Measurements from ENCODE around the gene MRPL52. TPM values are rescaled to one million over a fixed set of nuclear protein-coding genes. Genes with fewer than 3 reads are reported as not detected.

Gene MRPL52
- total RNA-seq, 1 experiment from 2014 or later, result 134 TPM

DNA sequence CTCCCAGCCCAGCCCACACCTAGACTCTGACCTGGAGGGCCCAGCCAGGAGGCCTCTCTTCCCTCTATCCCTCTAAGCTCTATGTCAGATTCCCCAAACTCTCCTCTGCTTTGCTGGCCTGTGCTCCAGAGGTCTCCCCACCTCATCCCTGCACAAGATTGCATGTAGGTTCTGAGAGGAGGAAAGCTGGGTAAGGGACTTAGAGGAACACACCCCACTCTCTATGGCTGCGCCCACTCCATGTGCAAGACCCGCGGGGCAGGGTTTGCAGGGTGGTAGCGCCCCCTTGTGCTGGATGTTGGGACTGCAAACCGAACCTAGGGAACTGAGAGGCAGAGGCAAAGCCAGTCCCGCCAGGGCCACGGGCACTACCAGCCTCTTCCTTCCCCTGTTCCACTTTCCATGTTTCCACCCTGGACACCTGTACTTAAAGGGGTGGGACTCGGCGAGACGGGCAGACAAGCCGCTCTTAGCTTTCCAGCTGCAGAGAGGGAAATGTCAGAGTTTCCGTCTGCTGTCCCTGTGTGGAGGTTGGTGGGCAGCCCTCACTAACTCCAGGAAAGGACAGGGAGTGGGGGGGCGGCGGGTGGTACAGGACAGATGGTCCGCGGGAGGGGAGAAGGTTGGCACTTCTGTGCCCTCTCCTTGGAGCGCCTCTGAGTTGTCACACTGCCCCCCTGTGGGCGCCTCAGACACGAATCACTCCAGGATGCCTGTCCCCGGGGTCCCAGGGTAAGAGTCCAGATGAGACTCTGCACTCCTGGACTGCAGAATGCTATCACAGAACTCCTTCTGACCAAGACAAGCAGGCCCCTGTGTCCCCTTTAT, 23.5 kb downstream of the MRPL52 start:
- intact Hi-C loops (cut with micrococcal nuclease), result loop anchor here (1.0 to 2.0 kb wide), 5 partner anchors 30 to 296 kb away; partner anchors contain the start of gene OXA1L
- no peaks in the 10 kb centered on the region for H3K36me3 ChIP-seq (ENCODE audit: control insufficient read depth in 1 of 2, insufficient read depth in 2 of 2, low read length in 2 of 2)
- H2AFZ ChIP-seq (ENCODE audit: low read depth, low read length, poor library complexity, severe bottlenecking), result peak overlapping the region; percentile 95
- H3K27me3 ChIP-seq (ENCODE audit: insufficient read depth, low read length), result no peaks in the 10 kb centered on the region
- H3K9ac ChIP-seq (ENCODE audit: low read length), result peak overlapping the region; percentile 53
- H3K27ac ChIP-seq (ENCODE audit: low read depth, low read length), result peak overlapping the region; percentile 42; the same call in 1 of the 2 replicates
- peak overlapping the region; percentile 40 to 53 for H3K4me3 ChIP-seq (replicated peaks in 1 of 2; ENCODE audit: low read depth in 1 of 2, low read length in 2 of 2)
- H3K9me2 ChIP-seq (ENCODE audit: insufficient read depth), result no peaks in the 10 kb centered on the region
- H4K20me1 ChIP-seq (ENCODE audit: insufficient read depth), result no peaks in the 10 kb centered on the region
- ChIA-PET POLR2A (interaction anchor here (1.2 to 1.3 kb wide), 2 partner anchors 195 to 202 kb away, joined by 5 read pairs; no protein-coding TSS in a partner anchor), CTCF (interaction anchor here (0.6 to 5.6 kb wide), 19 partner anchors 10 to 293 kb away, joined by 3 to 41 read pairs (median 4); partner anchors contain the start of genes ACIN1, DAD1 and LRP10), RAD21 (ENCODE audit: low non-redundant PET in 1 of 2, low total read pairs in 2 of 2, uncharacterized antibody in 2 of 2, unreplicated experiment in 2 of 2) (interaction anchor here (0.6 to 2.2 kb wide), 7 partner anchors 18 to 291 kb away, joined by 3 to 8 read pairs (median 3); partner anchors contain the start of gene LRP10 (in 1 of the 2))
- H3K9me3 ChIP-seq (ENCODE audit: control insufficient read depth in 1 of 2, insufficient read depth in 1 of 2, low read depth in 1 of 2, low read length in 2 of 2), result no peaks in the 10 kb centered on the region
- no peaks in the 10 kb centered on the region for H3K79me2 ChIP-seq (ENCODE audit: insufficient read depth, low read length)
- DNase-seq (ENCODE audit: low read depth, low spot score) (peak; percentile 63), ATAC-seq (peak; percentile 91)
- no peak for TF ChIP-seq JUND (IDR thresholded peaks at IDR 0.05)
- TF ChIP-seq, protein P1, sequence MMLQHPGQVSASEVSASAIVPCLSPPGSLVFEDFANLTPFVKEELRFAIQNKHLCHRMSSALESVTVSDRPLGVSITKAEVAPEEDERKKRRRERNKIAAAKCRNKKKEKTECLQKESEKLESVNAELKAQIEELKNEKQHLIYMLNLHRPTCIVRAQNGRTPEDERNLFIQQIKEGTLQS (IDR thresholded peaks at IDR 0.05), result no peak
- no peak for TF ChIP-seq SIN3A (IDR thresholded peaks at IDR 0.05; ENCODE audit: low read depth)
- no peak for TF ChIP-seq EZH2phosphoT487 (IDR thresholded peaks at IDR 0.05; ENCODE audit: borderline replicate concordance)
- TF ChIP-seq POLR2AphosphoS5 (IDR thresholded peaks at IDR 0.05; ENCODE audit: low read depth, low read length), result peak; percentile 40
- TF ChIP-seq ZFX (IDR thresholded peaks at IDR 0.05), result peak; percentile 25; the same call in 1 of the 2 replicates
- no peak for TF ChIP-seq ELF1 (IDR thresholded peaks at IDR 0.05; ENCODE audit: borderline replicate concordance, low read depth)
- no peak for TF ChIP-seq ZNF274 (IDR thresholded peaks at IDR 0.05; ENCODE audit: low read depth, low read length)
- TF ChIP-seq SP1 (IDR thresholded peaks at IDR 0.05; ENCODE audit: low read depth), result no peak
- TF ChIP-seq, protein P2, sequence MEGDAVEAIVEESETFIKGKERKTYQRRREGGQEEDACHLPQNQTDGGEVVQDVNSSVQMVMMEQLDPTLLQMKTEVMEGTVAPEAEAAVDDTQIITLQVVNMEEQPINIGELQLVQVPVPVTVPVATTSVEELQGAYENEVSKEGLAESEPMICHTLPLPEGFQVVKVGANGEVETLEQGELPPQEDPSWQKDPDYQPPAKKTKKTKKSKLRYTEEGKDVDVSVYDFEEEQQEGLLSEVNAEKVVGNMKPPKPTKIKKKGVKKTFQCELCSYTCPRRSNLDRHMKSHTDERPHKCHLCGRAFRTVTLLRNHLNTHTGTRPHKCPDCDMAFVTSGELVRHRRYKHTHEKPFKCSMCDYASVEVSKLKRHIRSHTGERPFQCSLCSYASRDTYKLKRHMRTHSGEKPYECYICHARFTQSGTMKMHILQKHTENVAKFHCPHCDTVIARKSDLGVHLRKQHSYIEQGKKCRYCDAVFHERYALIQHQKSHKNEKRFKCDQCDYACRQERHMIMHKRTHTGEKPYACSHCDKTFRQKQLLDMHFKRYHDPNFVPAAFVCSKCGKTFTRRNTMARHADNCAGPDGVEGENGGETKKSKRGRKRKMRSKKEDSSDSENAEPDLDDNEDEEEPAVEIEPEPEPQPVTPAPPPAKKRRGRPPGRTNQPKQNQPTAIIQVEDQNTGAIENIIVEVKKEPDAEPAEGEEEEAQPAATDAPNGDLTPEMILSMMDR (IDR thresholded peaks at IDR 0.05 in 2 of 3, conservative IDR thresholded peaks at IDR 0.05 in 1 of 3; ENCODE audit: borderline replicate concordance in 1 of 3, insufficient read depth in 1 of 3, low read depth in 2 of 3, low read length in 2 of 3), result peak; percentile 92 to 93 (median 92)
- no peak for TF ChIP-seq EZH2 (IDR thresholded peaks at IDR 0.05)
- TF ChIP-seq CEBPB (IDR thresholded peaks at IDR 0.05; ENCODE audit: low read depth), result no peak
- TF ChIP-seq RAD21 (IDR thresholded peaks at IDR 0.05; ENCODE audit: low read depth), result peak; percentile 96
- TF ChIP-seq REST (IDR thresholded peaks at IDR 0.05; ENCODE audit: low read depth), result no peak
- no peak for TF ChIP-seq YY1 (IDR thresholded peaks at IDR 0.05; ENCODE audit: extremely low read depth, insufficient replicate concordance, low read depth, low read length)
- TF ChIP-seq POLR2A (IDR thresholded peaks at IDR 0.05; ENCODE audit: borderline replicate concordance, extremely low read depth, insufficient read depth, insufficient read length), result no peak
- no peak for TF ChIP-seq CBX3 (IDR thresholded peaks at IDR 0.05; ENCODE audit: low read depth)
- peak overlapping the region; percentile 91 for H3K4me2 ChIP-seq (ENCODE audit: low read length)
- BruUV-seq (replicated peaks), result no TSS peak
- peaks cover 3 to 19% of the 10 kb centered on the region in 2 experiments; a peak in 2 of 4 replicates for H3K4me1 ChIP-seq (ENCODE audit: control insufficient read depth in 1 of 2, insufficient read depth in 2 of 2, low read length in 2 of 2)
